Activated CD8-positive, alpha-beta T cell treated with anti-CD3 and anti-CD28 coated beads for 36 hours (primary cell): Measurements from ENCODE around the gene HDAC5. TPM values are rescaled to one million over a fixed set of nuclear protein-coding genes. Genes with fewer than 3 reads are reported as not detected.
"Not testable (repeated sequence)": the region's sequence is repeated elsewhere in the genome, so short reads cannot be mapped to it uniquely, and the experiment has no call there.

ENCODE experiments used
- ATAC-seq: fragments of 200-7000 bp; cut with Tn5 transposase; one replicate; pipeline ENCODE4 v1.10.0; 2021; ENCODE audit warnings: mild to moderate bottlenecking, moderate library complexity
- CTCF ChIA-PET: fragments of 350-600 bp; sonication (Branson Sonifier 250); formaldehyde crosslinking; loops from one replicate; lab custom pipeline; 2021; ENCODE audit warnings: antibody characterized with exemption; lab: Charles Lee
- POLR2A ChIA-PET: fragments of 350-600 bp; sonication (Branson Sonifier 250); formaldehyde crosslinking; loops from one replicate; lab custom pipeline; 2021; ENCODE audit warnings: antibody characterized with exemption; lab: Charles Lee
- DNase-seq: peaks from one replicate; pipeline ENCODE4 v3.0.0-alpha.2; 2020
- H3K27ac Mint-ChIP-seq: one replicate; pipeline ENCODE4 v1.8.0; 2021; ENCODE audit warnings: mild to moderate bottlenecking, mixed read lengths
- H3K27me3 Mint-ChIP-seq: one replicate; pipeline ENCODE4 v1.8.0; 2021; ENCODE audit warnings: mixed read lengths
- H3K36me3 Mint-ChIP-seq: one replicate; pipeline ENCODE4 v1.8.0; 2021; ENCODE audit warnings: low read depth, mixed read lengths
- H3K4me1 Mint-ChIP-seq: one replicate; pipeline ENCODE4 v1.8.0; 2021; ENCODE audit warnings: low read depth, mixed read lengths
- H3K4me3 Mint-ChIP-seq: one replicate; pipeline ENCODE4 v1.8.0; 2021; ENCODE audit warnings: mild to moderate bottlenecking, moderate library complexity, mixed read lengths
- H3K9me3 Mint-ChIP-seq: one replicate; pipeline ENCODE4 v1.8.0; 2021; ENCODE audit warnings: mixed read lengths
- intact Hi-C: fragments of 100-400 bp; cut with micrococcal nuclease; formaldehyde crosslinking; loops from one replicate; pipeline ENCODE4 v1.10.0; 2022
- total RNA-seq, 2 experiments: library from RNA; stranded (reverse); gene quantifications; one replicate each; pipeline ENCODE4 v1.2.3, GENCODE V29; 2021
- TF ChIP-seq, protein P1 (sequence below): fragments of 200-600 bp; IDR thresholded peaks from one replicate; pipeline ENCODE4 v1.8.0; 2022; ENCODE audit warnings: antibody characterized with exemption, mild to moderate bottlenecking

Gene HDAC5
- total RNA-seq, 2 experiments from 2014 or later = 19.1 to 19.3 TPM

DNA sequence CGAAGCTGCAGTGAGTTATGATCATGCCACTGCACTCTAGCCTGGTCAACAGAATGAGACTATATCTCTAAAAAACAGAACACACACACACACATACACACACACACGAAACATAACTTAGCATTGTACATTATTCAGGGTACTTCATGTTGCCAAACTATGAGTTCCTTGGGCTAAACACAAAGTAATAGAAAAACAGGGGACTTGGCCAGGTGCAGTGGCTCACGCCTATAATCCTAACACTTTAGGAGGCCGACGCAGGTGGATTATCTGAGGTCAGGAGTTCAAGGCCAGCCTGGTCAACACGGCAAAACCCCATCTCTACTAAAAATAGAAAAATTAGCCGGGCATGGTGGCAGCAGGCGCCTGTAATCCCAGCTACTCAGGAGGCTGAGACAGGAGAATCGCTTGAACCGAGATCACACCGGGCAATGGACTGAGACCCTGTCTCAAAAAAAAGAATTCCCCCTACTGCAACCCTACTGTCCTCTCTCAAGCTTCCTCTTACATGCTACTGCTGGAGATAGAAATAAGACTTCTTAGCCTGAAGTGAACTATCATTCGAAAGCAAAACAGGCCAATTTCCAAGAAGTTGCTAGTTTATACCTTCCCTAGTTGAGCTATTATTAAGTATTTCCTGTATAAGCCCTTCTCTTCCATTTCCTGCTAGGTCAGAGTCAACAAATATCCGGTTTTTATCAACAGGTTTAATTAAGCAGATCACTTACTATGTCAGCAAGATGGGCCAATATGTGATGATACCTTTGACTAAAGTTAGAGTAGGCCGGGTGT lies 64.1 kb downstream of the HDAC5 start:
- H3K4me3 Mint-ChIP-seq = no peak overlapping the region
- intact Hi-C loops = no loop called here

DNA sequence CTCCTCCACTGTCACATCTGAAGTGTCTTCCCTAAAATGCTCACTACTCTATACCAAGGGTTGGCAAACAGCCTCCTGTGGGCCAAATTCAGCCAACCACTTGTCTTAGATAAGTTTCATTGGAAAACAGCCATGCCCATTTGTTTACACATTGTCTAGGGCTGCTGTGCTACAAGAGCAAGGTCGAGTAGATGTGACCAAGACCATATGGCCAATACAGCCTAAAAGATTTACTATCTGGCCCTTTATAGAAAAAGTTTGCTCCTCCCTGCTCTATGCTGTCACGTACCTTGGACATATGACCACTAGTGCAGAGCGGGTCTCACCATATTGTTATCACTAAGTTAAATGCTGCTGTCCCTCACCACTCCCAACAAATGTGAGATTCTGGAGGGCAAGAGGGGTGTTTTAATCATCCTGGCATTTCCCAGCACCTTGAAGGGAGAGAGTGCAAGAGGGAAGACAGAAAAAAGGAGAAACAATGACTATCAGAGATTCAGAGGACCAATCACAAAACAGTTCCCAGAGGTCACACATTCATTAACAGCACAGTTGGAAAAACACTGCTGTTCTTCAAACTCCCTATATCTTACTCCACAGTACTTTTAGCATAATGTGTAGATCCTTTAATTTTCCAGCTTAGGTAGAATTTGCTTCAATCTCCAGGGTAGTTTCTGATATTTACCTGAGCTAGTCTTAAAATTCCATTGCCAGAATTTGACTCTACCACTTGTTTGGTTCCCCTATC lies 70.1 kb downstream of the HDAC5 start:
- no peak for ATAC-seq
- CTCF ChIA-PET = no interaction called here
- POLR2A ChIA-PET = interaction anchor here (1.0 kb wide), 1 partner anchor 13 kb away, joined by 3 read pairs; the partner anchor contains the start of gene LSM12
- TF ChIP-seq, protein P1, sequence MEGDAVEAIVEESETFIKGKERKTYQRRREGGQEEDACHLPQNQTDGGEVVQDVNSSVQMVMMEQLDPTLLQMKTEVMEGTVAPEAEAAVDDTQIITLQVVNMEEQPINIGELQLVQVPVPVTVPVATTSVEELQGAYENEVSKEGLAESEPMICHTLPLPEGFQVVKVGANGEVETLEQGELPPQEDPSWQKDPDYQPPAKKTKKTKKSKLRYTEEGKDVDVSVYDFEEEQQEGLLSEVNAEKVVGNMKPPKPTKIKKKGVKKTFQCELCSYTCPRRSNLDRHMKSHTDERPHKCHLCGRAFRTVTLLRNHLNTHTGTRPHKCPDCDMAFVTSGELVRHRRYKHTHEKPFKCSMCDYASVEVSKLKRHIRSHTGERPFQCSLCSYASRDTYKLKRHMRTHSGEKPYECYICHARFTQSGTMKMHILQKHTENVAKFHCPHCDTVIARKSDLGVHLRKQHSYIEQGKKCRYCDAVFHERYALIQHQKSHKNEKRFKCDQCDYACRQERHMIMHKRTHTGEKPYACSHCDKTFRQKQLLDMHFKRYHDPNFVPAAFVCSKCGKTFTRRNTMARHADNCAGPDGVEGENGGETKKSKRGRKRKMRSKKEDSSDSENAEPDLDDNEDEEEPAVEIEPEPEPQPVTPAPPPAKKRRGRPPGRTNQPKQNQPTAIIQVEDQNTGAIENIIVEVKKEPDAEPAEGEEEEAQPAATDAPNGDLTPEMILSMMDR = no peak
- no peak overlapping the region for H3K4me3 Mint-ChIP-seq
- H3K4me1 Mint-ChIP-seq = peaks cover 1% of the 10 kb centered on the region
- intact Hi-C loops = no loop called here
- peaks cover 32% of the 10 kb centered on the region for H3K36me3 Mint-ChIP-seq
- no peaks in the 10 kb centered on the region for H3K9me3 Mint-ChIP-seq
- no peak for DNase-seq
- H3K27ac Mint-ChIP-seq = no peak overlapping the region
- H3K27me3 Mint-ChIP-seq = no peaks in the 10 kb centered on the region

More for the DNA sequence above, 64.1 kb downstream of the HDAC5 start:
- ChIA-PET CTCF (interaction anchor here (1.5 kb wide), 1 partner anchor 18 kb away, joined by 7 read pairs; no protein-coding TSS in a partner anchor), POLR2A (interaction anchor here (1.0 kb wide), 1 partner anchor 10 kb away, joined by 3 read pairs; no protein-coding TSS in a partner anchor)
- no peak for ATAC-seq
- H3K9me3 Mint-ChIP-seq = no peaks in the 10 kb centered on the region
- H3K4me1 Mint-ChIP-seq = peaks cover 42% of the 10 kb centered on the region
- peaks cover 56% of the 10 kb centered on the region for H3K36me3 Mint-ChIP-seq
- TF ChIP-seq, protein P1 = no peak
- H3K27me3 Mint-ChIP-seq = no peaks in the 10 kb centered on the region
- H3K27ac Mint-ChIP-seq = peak overlapping the region; percentile 6
- DNase-seq = no peak

DNA sequence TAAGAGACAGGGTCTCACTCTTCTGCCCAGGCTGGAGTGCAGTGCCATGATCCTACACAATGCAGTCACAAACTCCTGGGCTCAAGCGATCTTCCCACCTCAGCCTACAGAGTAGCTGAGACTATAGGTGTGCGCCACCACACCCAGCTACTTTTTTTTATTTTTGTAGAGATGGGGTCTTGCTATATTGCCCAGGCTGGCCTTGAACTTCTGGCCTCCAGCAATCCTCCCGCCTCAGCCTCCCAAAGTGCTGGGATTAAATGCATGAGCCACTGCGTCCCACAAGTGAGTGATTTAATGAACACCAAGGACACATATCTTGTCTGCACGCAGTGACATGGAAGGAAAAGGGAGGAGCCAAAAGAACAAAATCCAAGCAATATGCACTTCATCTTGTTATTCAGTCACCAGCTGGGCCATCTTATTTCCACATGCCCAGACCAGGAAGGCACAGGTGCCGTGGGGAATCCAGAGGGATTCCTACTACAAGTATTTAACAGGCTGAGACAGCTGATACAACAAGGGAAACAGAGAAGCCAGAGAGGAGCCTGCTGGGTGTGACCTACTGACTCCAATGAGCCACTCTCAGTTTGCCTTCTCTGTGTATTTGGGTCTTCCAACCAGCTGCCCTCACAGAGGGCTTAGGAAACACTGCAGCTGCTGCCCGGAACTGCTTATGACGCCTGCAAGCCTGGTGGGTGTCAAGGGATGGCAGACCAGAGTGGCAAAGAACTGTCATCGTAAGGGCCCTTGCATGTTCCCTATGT lies 74.0 kb downstream of the HDAC5 start:
- Mint-ChIP-seq H3K4me1 (no peaks in the 10 kb centered on the region), H3K27me3 (no peaks in the 10 kb centered on the region), H3K4me3 (no peak overlapping the region), H3K9me3 (no peaks in the 10 kb centered on the region), H3K36me3 (peaks cover 33% of the 10 kb centered on the region), H3K27ac (no peak overlapping the region)
- intact Hi-C loops = no loop called here
- no peak for ATAC-seq
- ChIA-PET POLR2A (interaction anchor here (0.7 to 1.0 kb wide), 3 partner anchors 8 to 42 kb away, joined by 3 read pairs; partner anchors contain the start of gene LSM12), CTCF (interaction anchor here (0.6 to 1.7 kb wide), 2 partner anchors 9 to 295 kb away, joined by 4 to 6 read pairs; no protein-coding TSS in a partner anchor)
- no peak for DNase-seq
- TF ChIP-seq, protein P1 = no peak

DNA sequence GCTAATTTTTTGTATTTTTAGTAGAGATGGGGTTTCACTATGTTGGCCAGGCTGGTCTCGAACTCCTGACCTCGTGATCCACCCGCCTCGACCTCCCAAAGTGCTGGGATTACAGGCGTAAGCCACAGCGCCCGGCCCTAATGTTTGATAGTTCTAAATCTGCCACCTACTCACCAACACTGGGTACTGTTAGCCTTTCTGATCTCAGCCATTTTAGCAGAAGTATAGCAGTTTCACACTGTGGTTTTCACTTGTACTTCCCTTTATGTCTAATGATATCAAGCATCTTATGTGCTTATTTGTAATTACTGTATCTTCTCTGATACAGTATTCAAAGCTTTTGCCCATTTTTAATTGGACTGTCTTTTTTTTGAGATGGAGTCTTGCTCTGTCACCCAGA lies 76.5 kb downstream of the HDAC5 start:
- H3K27me3 Mint-ChIP-seq, H3K4me3 Mint-ChIP-seq, H3K4me1 Mint-ChIP-seq, H3K9me3 Mint-ChIP-seq, CTCF ChIA-PET, H3K27ac Mint-ChIP-seq, intact Hi-C loops, DNase-seq, ATAC-seq: not testable (repeated sequence)
- peaks cover 24% of the 10 kb centered on the region for H3K36me3 Mint-ChIP-seq
- POLR2A ChIA-PET = interaction anchor here (0.7 kb wide), 1 partner anchor 39 kb away, joined by 3 read pairs; no protein-coding TSS in a partner anchor

DNA sequence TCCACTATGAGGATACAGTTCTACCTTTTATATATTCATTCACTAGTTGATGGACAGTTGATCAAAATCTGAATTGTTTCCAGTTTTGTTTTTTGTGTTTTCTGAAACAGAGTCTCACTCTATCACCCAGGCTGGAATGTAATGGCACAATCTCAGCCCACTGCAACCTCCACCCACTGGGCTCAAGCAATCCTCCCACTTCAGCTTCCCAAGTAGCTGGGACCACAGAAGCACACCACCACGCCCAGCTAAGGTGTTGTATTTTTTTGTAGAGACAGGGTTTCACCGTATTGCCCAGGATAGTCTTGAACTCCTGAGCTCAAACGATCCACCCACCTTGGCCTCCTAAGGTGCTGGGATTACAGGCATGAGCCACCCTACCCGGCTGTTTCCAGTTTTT lies 78.0 kb downstream of the HDAC5 start:
- TF ChIP-seq, protein P1 = no peak
- Mint-ChIP-seq H3K9me3 (no peaks in the 10 kb centered on the region), H3K4me3 (no peak overlapping the region), H3K27me3 (no peaks in the 10 kb centered on the region), H3K4me1 (peaks cover 13% of the 10 kb centered on the region), H3K36me3 (peaks cover 28% of the 10 kb centered on the region), H3K27ac (no peak overlapping the region)
- ATAC-seq (no peak), DNase-seq (no peak)
- ChIA-PET POLR2A (no interaction called here), CTCF (interaction anchor here (2.8 kb wide), 1 partner anchor 102 kb away, joined by 11 read pairs; no protein-coding TSS in a partner anchor)
- intact Hi-C loops = no loop called here
